ENCODE measurements around the gene CORO7.

The CORO7 gene

DNA sequence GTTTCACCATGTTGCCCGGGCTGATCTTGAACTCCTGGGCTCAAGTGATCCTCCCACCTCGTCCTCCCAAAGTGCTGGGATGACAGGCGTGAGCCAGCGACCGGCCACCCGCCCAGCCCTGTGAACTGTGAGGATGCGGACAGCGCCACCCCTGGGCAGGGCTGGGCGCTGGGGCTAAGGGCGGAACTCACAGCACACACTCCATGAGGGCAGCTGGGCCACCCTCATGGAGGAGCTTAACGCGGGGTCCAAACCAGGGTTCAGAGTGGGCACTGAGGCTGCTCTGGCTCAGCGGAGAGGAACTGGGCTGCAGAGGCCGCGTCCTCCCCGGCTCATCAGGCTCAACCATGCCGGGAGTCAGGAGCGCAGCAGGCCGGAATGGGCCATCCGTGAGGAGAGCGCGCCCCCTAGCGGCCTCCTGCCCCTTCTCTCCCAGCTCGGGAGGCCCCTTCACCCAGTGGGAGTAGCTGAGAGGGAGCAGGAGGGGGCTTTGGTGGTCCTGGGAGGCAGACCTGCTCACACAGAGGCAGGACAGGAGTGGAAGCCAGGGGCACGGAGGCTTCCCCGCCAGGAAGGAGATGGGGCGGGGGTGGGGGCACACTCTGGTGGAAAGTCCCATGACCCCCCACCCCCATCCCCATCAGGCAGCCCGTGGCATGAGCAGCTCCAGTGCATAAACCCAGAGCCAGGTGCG lies 13.8 kb downstream of the CORO7 start:
- H3K9me3 ChIP-seq (ENCODE audit: control insufficient read depth, insufficient read depth, low read length) = no peaks in the 10 kb centered on the region
- H3K4me2 ChIP-seq (ENCODE audit: low read length) = no peak overlapping the region
- no peaks in the 10 kb centered on the region for H3K4me1 ChIP-seq (ENCODE audit: control insufficient read depth, low read length)
- peaks cover 6% of the 10 kb centered on the region for H4K20me1 ChIP-seq (ENCODE audit: control insufficient read depth, insufficient read depth, low read depth, low read length)
- H3F3A ChIP-seq (ENCODE audit: control insufficient read depth, insufficient read depth) = no peaks in the 10 kb centered on the region
- no peaks in the 10 kb centered on the region for H3K79me2 ChIP-seq (ENCODE audit: control insufficient read depth, low read length)
- H3K36me3 ChIP-seq (ENCODE audit: control insufficient read depth, low read length) = peaks cover 53% of the 10 kb centered on the region
- H3K9me2 ChIP-seq (replicated peaks; ENCODE audit: control insufficient read depth, low read length) = no peaks in the 10 kb centered on the region
- no peak for TF ChIP-seq EZH2phosphoT487 (IDR thresholded peaks at IDR 0.05; ENCODE audit: borderline replicate concordance, low read length)
- TF ChIP-seq, protein P1, sequence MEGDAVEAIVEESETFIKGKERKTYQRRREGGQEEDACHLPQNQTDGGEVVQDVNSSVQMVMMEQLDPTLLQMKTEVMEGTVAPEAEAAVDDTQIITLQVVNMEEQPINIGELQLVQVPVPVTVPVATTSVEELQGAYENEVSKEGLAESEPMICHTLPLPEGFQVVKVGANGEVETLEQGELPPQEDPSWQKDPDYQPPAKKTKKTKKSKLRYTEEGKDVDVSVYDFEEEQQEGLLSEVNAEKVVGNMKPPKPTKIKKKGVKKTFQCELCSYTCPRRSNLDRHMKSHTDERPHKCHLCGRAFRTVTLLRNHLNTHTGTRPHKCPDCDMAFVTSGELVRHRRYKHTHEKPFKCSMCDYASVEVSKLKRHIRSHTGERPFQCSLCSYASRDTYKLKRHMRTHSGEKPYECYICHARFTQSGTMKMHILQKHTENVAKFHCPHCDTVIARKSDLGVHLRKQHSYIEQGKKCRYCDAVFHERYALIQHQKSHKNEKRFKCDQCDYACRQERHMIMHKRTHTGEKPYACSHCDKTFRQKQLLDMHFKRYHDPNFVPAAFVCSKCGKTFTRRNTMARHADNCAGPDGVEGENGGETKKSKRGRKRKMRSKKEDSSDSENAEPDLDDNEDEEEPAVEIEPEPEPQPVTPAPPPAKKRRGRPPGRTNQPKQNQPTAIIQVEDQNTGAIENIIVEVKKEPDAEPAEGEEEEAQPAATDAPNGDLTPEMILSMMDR (IDR thresholded peaks at IDR 0.05; ENCODE audit: low read depth, low read length, poor library complexity, severe bottlenecking) = peak; percentile 88
- H3K4me3 ChIP-seq (ENCODE audit: low read length) = no peak overlapping the region
- H3K27ac ChIP-seq (ENCODE audit: low read depth, low read length) = no peak overlapping the region
- H3K27me3 ChIP-seq (ENCODE audit: control insufficient read depth, low read length) = no peaks in the 10 kb centered on the region

DNA sequence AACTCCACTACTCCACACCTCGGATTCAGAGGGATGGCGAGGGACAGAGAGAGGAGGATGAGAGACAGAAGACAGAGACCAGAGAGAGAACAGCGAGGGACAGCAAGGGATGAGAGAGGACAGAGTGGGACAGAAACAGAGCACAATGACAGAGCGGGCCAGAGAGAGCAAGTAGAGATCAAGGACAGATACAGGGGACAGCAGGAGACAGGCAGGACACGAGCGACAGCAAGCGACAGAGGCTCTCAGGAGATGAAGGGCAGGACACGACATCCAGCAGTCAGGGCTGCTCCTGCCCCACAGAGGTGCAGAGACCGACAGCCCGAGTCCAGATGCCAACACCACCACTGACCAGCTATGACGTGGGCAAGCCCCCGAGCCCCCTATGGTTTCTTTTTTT lies 14.9 kb downstream of the CORO7 start:
- Histone ChIP-seq H3F3A (ENCODE audit: control insufficient read depth, insufficient read depth) (no peaks in the 10 kb centered on the region), H3K9me3 (ENCODE audit: control insufficient read depth, insufficient read depth, low read length) (no peaks in the 10 kb centered on the region), H3K4me2 (ENCODE audit: low read length) (no peak overlapping the region), H3K36me3 (ENCODE audit: control insufficient read depth, low read length) (peaks cover 47% of the 10 kb centered on the region), H3K4me3 (ENCODE audit: low read length) (no peak overlapping the region), H4K20me1 (ENCODE audit: control insufficient read depth, insufficient read depth, low read depth, low read length) (peaks cover 6% of the 10 kb centered on the region), H3K4me1 (ENCODE audit: control insufficient read depth, low read length) (no peaks in the 10 kb centered on the region), H3K27ac (ENCODE audit: low read depth, low read length) (no peak overlapping the region), H3K27me3 (ENCODE audit: control insufficient read depth, low read length) (no peaks in the 10 kb centered on the region), H3K9me2 (replicated peaks; ENCODE audit: control insufficient read depth, low read length) (no peaks in the 10 kb centered on the region), H3K79me2 (ENCODE audit: control insufficient read depth, low read length) (no peaks in the 10 kb centered on the region)
- TF ChIP-seq, protein P1 (IDR thresholded peaks at IDR 0.05; ENCODE audit: low read depth, low read length, poor library complexity, severe bottlenecking) = no peak

DNA sequence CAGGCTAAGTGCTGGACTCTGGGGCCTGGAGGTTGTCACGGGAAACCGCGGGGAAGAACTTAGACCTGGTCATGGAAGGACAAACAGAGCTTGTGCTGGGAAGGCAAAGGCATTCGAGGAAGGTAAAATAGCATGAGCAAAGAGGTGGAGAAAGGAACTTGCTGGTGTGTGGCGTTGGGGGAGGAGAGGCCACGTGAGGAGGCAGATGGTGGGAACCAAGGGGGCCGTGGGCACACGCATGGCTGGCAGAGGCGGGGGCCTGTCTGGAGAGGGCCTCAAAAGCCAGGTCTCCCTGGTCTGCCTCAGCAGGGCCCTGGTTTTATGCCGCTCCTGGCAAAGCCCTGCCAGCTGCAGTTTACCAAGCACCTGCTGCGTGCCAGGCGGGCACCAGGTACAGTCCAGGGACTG lies 15.3 kb downstream of the CORO7 start:
- no peaks in the 10 kb centered on the region for H3K79me2 ChIP-seq (ENCODE audit: control insufficient read depth, low read length)
- no peaks in the 10 kb centered on the region for H3F3A ChIP-seq (ENCODE audit: control insufficient read depth, insufficient read depth)
- H3K4me3 ChIP-seq (ENCODE audit: low read length) = no peak overlapping the region
- H3K4me2 ChIP-seq (ENCODE audit: low read length) = no peak overlapping the region
- no peaks in the 10 kb centered on the region for H3K9me3 ChIP-seq (ENCODE audit: control insufficient read depth, insufficient read depth, low read length)
- H3K27ac ChIP-seq (ENCODE audit: low read depth, low read length) = no peak overlapping the region
- H3K27me3 ChIP-seq (ENCODE audit: control insufficient read depth, low read length) = no peaks in the 10 kb centered on the region
- peaks cover 44% of the 10 kb centered on the region for H3K36me3 ChIP-seq (ENCODE audit: control insufficient read depth, low read length)
- H4K20me1 ChIP-seq (ENCODE audit: control insufficient read depth, insufficient read depth, low read depth, low read length) = peaks cover 6% of the 10 kb centered on the region
- no peaks in the 10 kb centered on the region for H3K9me2 ChIP-seq (replicated peaks; ENCODE audit: control insufficient read depth, low read length)
- no peaks in the 10 kb centered on the region for H3K4me1 ChIP-seq (ENCODE audit: control insufficient read depth, low read length)
- TF ChIP-seq, protein P1 (IDR thresholded peaks at IDR 0.05; ENCODE audit: low read depth, low read length, poor library complexity, severe bottlenecking) = no peak
- TF ChIP-seq EZH2phosphoT487 (IDR thresholded peaks at IDR 0.05; ENCODE audit: borderline replicate concordance, low read length) = no peak

All from DOHH2 (cell line).